Measurements from ENCODE around the gene FAM20A. TPM values are rescaled to one million over a fixed set of nuclear protein-coding genes. Genes with fewer than 3 reads are reported as not detected.

The FAM20A gene
- total RNA-seq, 1 donor from 2014 or later: 0.44 TPM

DNA sequence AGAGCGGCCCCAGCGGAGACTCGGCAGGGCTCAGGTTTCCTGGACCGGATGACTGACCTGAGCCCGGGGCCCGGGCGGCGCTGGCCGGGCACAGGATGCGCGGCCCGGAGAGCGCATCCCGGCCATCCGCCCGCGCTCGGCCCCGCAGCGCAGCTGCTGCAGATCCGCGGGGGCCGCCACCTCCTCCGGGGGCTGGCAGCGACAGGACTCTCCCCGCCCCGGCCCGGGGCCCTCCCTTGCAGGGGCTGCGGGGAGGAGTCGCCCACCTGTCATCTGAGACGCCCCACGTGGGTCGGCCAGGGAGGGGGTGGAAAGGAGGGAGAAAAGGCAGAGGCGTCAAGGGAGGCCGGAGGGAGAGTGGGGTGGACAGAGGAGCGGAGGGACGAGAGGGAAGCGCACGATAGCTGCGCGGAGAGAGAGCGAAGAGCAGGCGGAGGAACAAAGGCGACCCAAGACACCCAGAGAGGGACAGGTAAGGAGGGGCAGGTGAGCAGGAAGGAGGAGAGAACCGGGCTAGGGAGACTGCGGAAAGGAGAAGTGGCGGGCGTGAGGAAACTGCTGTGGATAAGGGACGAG, 89.4 kb downstream of the FAM20A start:
- peaks cover 27% of the 10 kb centered on the region for H3K36me3 Mint-ChIP-seq (ENCODE audit: low read depth, unreplicated experiment)
- peak; percentile 76 for DNase-seq (ENCODE audit: low spot score)
- peaks cover 49% of the 10 kb centered on the region for H3K4me1 Mint-ChIP-seq (ENCODE audit: unreplicated experiment)
- H3K27me3 Mint-ChIP-seq (ENCODE audit: unreplicated experiment): peaks cover 20% of the 10 kb centered on the region
- H3K4me3 Mint-ChIP-seq (ENCODE audit: unreplicated experiment): peak overlapping the region; percentile 92
- H3K9me3 Mint-ChIP-seq (ENCODE audit: unreplicated experiment): no peaks in the 10 kb centered on the region
- TF ChIP-seq, protein P1, sequence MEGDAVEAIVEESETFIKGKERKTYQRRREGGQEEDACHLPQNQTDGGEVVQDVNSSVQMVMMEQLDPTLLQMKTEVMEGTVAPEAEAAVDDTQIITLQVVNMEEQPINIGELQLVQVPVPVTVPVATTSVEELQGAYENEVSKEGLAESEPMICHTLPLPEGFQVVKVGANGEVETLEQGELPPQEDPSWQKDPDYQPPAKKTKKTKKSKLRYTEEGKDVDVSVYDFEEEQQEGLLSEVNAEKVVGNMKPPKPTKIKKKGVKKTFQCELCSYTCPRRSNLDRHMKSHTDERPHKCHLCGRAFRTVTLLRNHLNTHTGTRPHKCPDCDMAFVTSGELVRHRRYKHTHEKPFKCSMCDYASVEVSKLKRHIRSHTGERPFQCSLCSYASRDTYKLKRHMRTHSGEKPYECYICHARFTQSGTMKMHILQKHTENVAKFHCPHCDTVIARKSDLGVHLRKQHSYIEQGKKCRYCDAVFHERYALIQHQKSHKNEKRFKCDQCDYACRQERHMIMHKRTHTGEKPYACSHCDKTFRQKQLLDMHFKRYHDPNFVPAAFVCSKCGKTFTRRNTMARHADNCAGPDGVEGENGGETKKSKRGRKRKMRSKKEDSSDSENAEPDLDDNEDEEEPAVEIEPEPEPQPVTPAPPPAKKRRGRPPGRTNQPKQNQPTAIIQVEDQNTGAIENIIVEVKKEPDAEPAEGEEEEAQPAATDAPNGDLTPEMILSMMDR (IDR thresholded peaks at IDR 0.05; ENCODE audit: unreplicated experiment): no peak
- H3K27ac Mint-ChIP-seq (ENCODE audit: unreplicated experiment): peak overlapping the region; percentile 99

DNA sequence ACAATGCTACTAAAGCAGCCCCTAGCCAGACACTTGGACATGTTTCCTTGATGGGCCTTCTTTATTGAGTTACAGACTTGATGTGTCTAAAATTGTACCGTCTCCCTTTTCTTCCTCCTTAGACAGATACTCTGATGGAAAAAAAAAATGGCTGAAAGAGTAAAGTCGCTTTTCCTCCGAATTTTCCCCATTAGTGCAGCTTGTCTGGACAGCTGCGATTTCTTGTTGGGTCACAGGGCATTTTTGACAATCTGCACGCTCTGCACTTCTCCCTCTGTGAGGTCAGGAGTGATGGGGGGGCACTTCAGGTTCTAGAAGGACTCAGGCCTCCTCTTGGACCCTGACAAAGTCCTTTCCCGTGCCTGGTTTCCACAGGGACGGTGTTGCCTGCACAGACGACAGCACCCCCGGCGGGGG, 89.9 kb downstream of the FAM20A start:
- Mint-ChIP-seq H3K36me3 (ENCODE audit: low read depth, unreplicated experiment) (peaks cover 24% of the 10 kb centered on the region), H3K27ac (ENCODE audit: unreplicated experiment) (peak overlapping the region; percentile 99), H3K4me1 (ENCODE audit: unreplicated experiment) (peaks cover 49% of the 10 kb centered on the region), H3K4me3 (ENCODE audit: unreplicated experiment) (peak overlapping the region; percentile 92), H3K9me3 (ENCODE audit: unreplicated experiment) (no peaks in the 10 kb centered on the region), H3K27me3 (ENCODE audit: unreplicated experiment) (peaks cover 20% of the 10 kb centered on the region)
- DNase-seq (ENCODE audit: low spot score): no peak
- TF ChIP-seq, protein P1 (IDR thresholded peaks at IDR 0.05; ENCODE audit: unreplicated experiment): no peak

DNA sequence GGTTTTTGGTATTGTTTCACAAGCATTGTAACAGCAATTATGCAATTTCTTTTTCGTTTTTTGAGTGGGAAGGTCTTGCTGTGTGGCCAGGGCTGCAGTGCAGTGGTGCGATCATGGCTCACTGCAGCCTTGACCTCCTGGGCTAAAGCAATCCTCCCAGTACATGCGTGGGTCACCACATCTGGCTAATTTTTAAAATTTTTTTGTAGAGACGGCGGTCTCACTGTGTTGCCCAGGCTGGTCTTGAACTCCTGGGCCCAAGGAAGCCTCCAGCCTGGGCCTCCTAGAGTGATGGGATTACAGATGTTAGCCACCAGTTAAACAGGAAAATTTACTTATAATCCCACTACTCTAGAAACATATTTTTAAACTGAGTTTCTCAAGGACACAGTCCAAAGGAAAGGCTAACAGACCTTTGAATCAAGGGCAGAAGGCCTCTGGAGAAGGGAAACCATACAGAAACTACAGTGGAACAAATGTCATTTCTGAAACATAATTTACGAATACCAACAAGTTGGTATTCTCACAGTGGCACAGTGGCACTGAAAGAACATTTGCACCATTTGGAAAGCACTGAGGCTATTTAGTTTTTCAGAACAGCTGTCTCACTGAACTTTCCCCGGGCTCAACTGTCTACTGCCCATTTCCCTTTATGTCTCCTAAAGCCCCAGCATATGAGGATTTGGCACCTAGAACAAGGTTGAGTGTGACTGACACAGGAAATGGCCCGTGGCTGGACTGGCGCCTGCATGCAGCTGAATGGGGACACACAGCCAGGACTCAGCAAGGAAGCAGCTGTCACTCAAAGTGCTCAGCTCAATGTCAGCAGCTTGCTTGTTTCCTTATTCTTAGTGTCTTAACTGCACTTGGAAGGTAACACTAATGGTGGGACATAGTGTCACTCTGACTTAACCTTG, 91.8 kb downstream of the FAM20A start:
- DNase-seq (ENCODE audit: low spot score): peak; percentile 21
- Mint-ChIP-seq H3K36me3 (ENCODE audit: low read depth, unreplicated experiment) (peaks cover 13% of the 10 kb centered on the region), H3K27ac (ENCODE audit: unreplicated experiment) (peak overlapping the region; percentile 82), H3K27me3 (ENCODE audit: unreplicated experiment) (peaks cover 20% of the 10 kb centered on the region), H3K4me3 (ENCODE audit: unreplicated experiment) (no peak overlapping the region), H3K4me1 (ENCODE audit: unreplicated experiment) (peaks cover 38% of the 10 kb centered on the region), H3K9me3 (ENCODE audit: unreplicated experiment) (no peaks in the 10 kb centered on the region)
- TF ChIP-seq, protein P1 (IDR thresholded peaks at IDR 0.05; ENCODE audit: unreplicated experiment): no peak

DNA sequence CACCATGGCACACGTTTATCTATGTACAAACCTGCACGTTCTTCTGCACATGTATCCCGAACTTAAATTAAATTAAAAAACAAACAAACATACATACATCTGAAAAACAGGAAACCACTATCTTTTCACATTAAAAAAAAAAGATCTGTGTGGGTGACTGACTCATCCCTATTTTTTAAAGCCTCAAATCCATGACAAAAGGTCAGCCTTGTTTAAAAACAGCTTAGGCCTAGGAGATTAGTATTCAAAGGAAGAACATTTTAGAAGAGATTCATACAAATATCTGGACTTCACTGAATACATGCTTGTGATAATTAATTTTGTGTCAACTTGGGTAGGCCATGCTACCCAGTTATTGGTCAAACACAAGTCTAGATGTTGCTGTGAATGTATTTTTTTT, 93.6 kb downstream of the FAM20A start:
- H3K27me3 Mint-ChIP-seq (ENCODE audit: unreplicated experiment): peaks cover 10% of the 10 kb centered on the region
- H3K9me3 Mint-ChIP-seq (ENCODE audit: unreplicated experiment): no peaks in the 10 kb centered on the region
- no peak overlapping the region for H3K27ac Mint-ChIP-seq (ENCODE audit: unreplicated experiment)
- peaks cover 24% of the 10 kb centered on the region for H3K4me1 Mint-ChIP-seq (ENCODE audit: unreplicated experiment)
- TF ChIP-seq, protein P1 (IDR thresholded peaks at IDR 0.05; ENCODE audit: unreplicated experiment): no peak
- H3K36me3 Mint-ChIP-seq (ENCODE audit: low read depth, unreplicated experiment): peaks cover 5% of the 10 kb centered on the region
- no peak overlapping the region for H3K4me3 Mint-ChIP-seq (ENCODE audit: unreplicated experiment)
- no peak for DNase-seq (ENCODE audit: low spot score)

DNA sequence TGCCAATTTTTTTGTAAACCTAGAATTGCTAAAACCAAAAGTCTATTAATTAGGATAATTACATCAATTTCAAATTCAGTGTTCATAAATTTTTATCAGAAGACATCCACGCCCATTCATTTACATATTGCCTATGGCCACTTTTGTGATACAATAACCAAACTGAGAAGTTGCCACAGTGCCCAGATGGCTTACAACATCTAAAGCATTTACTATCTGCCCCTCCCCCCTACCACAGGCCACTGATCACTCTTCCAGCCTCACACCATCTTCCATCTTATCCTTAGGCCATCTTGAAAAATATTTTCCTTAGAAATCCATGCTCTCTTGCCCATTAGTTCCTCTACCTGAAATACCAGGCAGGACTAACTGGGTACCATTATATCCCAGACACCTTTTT, 95.2 kb downstream of the FAM20A start:
- H3K27ac Mint-ChIP-seq (ENCODE audit: unreplicated experiment): no peak overlapping the region

More for the DNA sequence above, 95.2 kb downstream of the FAM20A start:
- no peaks in the 10 kb centered on the region for H3K9me3 Mint-ChIP-seq (ENCODE audit: unreplicated experiment)
- peaks cover 5% of the 10 kb centered on the region for H3K27me3 Mint-ChIP-seq (ENCODE audit: unreplicated experiment)
- DNase-seq (ENCODE audit: low spot score): no peak
- no peak overlapping the region for H3K4me3 Mint-ChIP-seq (ENCODE audit: unreplicated experiment)
- TF ChIP-seq, protein P1 (IDR thresholded peaks at IDR 0.05; ENCODE audit: unreplicated experiment): no peak
- peaks cover 15% of the 10 kb centered on the region for H3K4me1 Mint-ChIP-seq (ENCODE audit: unreplicated experiment)
- H3K36me3 Mint-ChIP-seq (ENCODE audit: low read depth, unreplicated experiment): peaks cover under 1% of the 10 kb centered on the region
